Karpas-422 (cell line): ENCODE data around the gene GABARAPL2. TPM values are rescaled to one million over a fixed set of nuclear protein-coding genes. Genes with fewer than 3 reads are reported as not detected.
"Not testable (repeated sequence)": the region's sequence is repeated elsewhere in the genome, so short reads cannot be mapped to it uniquely, and the experiment has no call there.

Experiments
- DNase-seq: peaks from one replicate; pipeline ENCODE4 v3.0.0-alpha.2; 2015
- H2AFZ ChIP-seq: fragments of 200-600 bp; sonication (generic); 2 replicates; pipeline ENCODE4 v1.6.1; 2014; ENCODE audit warnings: antibody characterized with exemption, low read length, mixed read lengths
- H3K27ac ChIP-seq: fragments of 200-600 bp; sonication (generic); 2 replicates; pipeline ENCODE4 v1.5.1; 2014; ENCODE audit warnings: mild to moderate bottlenecking, low read length, moderate library complexity
- H3K27me3 ChIP-seq: fragments of 200-600 bp; sonication (generic); 2 replicates; pipeline ENCODE4 v1.6.1; 2014; ENCODE audit warnings: low read length, mixed read lengths
- H3K36me3 ChIP-seq: fragments of 200-600 bp; sonication (generic); 2 replicates; pipeline ENCODE4 v1.6.1; 2014; ENCODE audit warnings: low read length, mixed read lengths; ENCODE audit not compliant: insufficient read depth
- H3K4me1 ChIP-seq: fragments of 200-600 bp; sonication (generic); 2 replicates; pipeline ENCODE4 v1.6.1; 2014; ENCODE audit warnings: mild to moderate bottlenecking, low read length, mixed read lengths
- H3K4me2 ChIP-seq: fragments of 200-600 bp; sonication (generic); 2 replicates; pipeline ENCODE4 v1.6.1; 2014; ENCODE audit warnings: low read length, low read depth, mild to moderate bottlenecking; ENCODE audit not compliant: poor library complexity, severe bottlenecking
- H3K4me3 ChIP-seq: fragments of 200-600 bp; sonication (generic); 2 replicates; pipeline ENCODE4 v1.5.1; 2014; ENCODE audit warnings: mild to moderate bottlenecking, antibody characterized with exemption, low read length, mixed read lengths
- H3K79me2 ChIP-seq: fragments of 200-600 bp; sonication (generic); 2 replicates; pipeline ENCODE4 v1.6.1; 2014; ENCODE audit warnings: mild to moderate bottlenecking, low read length, mixed read lengths
- H3K9ac ChIP-seq: fragments of 200-600 bp; sonication (generic); 2 replicates; pipeline ENCODE4 v1.6.0; 2014; ENCODE audit warnings: low read length
- H3K9me2 ChIP-seq: fragments of 200-600 bp; sonication (generic), shearing (Covaris generic); replicated peaks from 2 replicates; pipeline ENCODE4 v1.6.0; 2014; ENCODE audit warnings: mild to moderate bottlenecking, low read length, moderate library complexity; ENCODE audit not compliant: insufficient read depth
- H3K9me3 ChIP-seq: fragments of 300-700, 200-600 bp; sonication (generic); 2 replicates; pipeline ENCODE4 v1.6.1; 2014; ENCODE audit warnings: low read length, mixed read lengths
- H4K20me1 ChIP-seq: fragments of 200-600 bp; sonication (generic); 2 replicates; pipeline ENCODE4 v1.6.1; 2014; ENCODE audit warnings: mild to moderate bottlenecking, antibody characterized with exemption, low read length, low read depth; ENCODE audit not compliant: insufficient read depth
- total RNA-seq: library from RNA; depleted of rRNA; stranded (reverse); fragments of >200 nt; shearing (Covaris generic); gene quantifications from 2 replicates; pipeline ENCODE4 v1.2.3, GENCODE V29; 2014; ENCODE audit warnings: low replicate concordance

GABARAPL2 gene
- total RNA-seq, 1 experiment from 2014 or later, result 88.3 TPM

DNA sequence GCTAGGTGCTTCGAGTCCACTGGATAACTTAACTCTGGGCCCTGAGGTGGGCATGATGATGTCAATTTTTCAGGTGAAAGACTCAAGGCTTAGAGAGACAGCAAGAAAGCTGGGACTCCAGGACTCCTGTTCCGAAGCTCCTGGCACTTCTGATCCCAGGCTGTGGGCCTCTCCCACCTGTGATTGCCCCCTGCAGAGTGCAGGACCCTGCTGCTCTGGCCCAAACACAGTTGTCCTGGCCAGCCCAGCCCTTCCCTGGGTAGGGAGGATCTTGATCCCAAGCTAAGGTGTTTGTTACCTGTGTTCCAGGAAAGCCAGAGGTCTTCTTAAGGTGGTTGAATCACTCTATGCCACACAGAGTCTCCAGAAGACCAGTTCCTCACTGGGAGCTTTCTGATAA lies 33.4 kb upstream of the GABARAPL2 start:
- Histone ChIP-seq H3K27me3 (no peaks in the 10 kb centered on the region), H3K27ac (no peak overlapping the region), H3K79me2 (no peaks in the 10 kb centered on the region), H3K36me3 (no peaks in the 10 kb centered on the region), H2AFZ (no peak overlapping the region), H3K9me3 (no peaks in the 10 kb centered on the region), H3K4me1 (no peaks in the 10 kb centered on the region), H3K9me2 (no peaks in the 10 kb centered on the region), H3K9ac (no peak overlapping the region), H3K4me2 (no peak overlapping the region), H4K20me1 (no peaks in the 10 kb centered on the region), H3K4me3 (no peak overlapping the region)
- DNase-seq, result no peak

DNA sequence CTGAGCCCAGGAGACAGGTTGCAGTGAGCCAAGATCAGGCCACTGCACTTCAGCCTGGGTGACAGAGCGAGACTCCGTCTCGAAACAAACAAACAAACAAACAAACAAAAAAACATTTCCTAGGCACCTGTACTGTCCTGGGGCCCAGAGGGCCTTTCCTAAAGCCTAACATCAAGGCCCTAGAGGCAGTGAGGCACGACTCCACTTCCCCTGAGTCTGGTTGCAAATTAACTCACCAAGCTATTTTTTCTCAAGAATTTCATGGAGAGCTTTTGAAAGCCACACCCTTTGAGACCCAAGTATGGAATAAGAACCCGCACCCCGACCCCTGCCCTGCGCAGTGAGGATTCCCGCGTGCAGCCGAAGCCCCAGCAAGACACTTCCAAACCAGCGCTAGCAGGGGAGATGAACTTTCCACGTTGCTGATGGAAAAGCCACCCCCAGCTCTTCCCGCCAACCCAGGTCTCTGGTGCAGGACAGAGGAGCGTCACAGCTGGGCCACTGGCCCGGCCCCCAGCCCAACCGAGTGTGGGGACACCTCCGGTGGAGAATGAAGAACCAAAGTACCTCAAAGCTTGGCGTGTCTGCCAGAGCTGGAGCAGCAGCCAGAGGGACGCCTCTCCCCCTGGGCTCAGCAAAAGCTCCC lies 31.5 kb upstream of the GABARAPL2 start:
- Histone ChIP-seq H3K9ac (no peak overlapping the region), H3K36me3 (no peaks in the 10 kb centered on the region), H3K4me1 (no peaks in the 10 kb centered on the region), H2AFZ (no peak overlapping the region), H4K20me1 (no peaks in the 10 kb centered on the region), H3K9me2 (no peaks in the 10 kb centered on the region), H3K79me2 (no peaks in the 10 kb centered on the region), H3K27me3 (no peaks in the 10 kb centered on the region), H3K27ac (no peak overlapping the region), H3K4me2 (no peak overlapping the region), H3K4me3 (no peak overlapping the region), H3K9me3 (no peaks in the 10 kb centered on the region)
- no peak for DNase-seq

DNA sequence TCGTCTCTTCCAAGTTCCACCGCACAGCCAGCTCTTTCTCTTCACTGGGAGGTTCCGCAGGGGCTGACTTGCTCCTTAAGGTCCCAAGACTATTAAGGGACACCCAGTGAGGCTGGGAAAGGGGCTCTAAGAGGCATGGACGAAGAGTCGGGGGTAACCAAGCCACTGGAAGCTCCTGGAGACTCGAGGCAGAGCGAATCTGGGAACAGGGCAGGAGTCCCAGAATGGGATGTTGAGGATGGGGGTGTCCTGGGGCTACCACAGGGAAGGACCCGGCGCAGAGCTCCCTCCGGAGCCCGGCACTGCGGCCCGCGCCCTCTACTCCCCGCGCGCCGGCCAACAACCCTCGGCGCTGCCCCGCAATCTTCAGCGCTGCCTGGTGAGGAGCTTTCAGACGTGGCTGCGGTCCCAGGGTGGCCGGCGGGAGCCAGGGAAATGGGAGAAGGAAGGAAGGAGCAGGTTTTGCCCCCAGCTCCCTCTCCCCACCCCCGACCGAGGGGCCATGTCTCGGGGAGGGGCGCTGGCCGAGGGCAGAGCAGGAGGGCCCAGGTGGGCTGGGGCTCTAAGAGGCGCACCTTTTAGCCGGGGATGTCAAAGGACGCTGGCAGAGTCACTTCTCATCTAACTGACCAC lies 30.9 kb upstream of the GABARAPL2 start:
- no peaks in the 10 kb centered on the region for H3K9me2 ChIP-seq
- no peak for DNase-seq
- no peaks in the 10 kb centered on the region for H4K20me1 ChIP-seq
- no peaks in the 10 kb centered on the region for H3K36me3 ChIP-seq
- no peak overlapping the region for H3K9ac ChIP-seq
- no peaks in the 10 kb centered on the region for H3K79me2 ChIP-seq
- no peaks in the 10 kb centered on the region for H3K4me1 ChIP-seq
- H3K4me3 ChIP-seq, result no peak overlapping the region
- H3K4me2 ChIP-seq, result no peak overlapping the region
- no peak overlapping the region for H3K27ac ChIP-seq
- H3K27me3 ChIP-seq, result no peaks in the 10 kb centered on the region
- no peaks in the 10 kb centered on the region for H3K9me3 ChIP-seq
- H2AFZ ChIP-seq, result no peak overlapping the region

DNA sequence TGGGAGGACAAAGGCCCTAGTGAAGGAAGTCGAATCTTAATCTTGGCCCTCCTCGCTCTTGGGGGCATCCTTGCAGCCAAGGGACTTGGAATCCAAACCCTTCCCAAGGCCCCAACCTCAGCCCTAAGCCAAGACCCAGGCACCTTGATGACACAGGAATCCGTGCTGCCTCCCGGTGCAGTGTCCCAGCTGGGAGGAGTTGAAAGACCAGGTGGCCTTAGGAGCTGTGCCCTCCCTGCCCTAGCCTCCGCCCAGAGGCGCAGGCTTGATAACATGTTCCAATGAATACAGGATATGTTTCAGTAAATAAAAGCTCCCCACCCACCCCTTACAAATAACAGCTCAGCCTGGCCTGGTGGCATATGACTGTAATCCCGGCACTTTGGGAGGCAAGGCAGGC lies 30.3 kb upstream of the GABARAPL2 start, which contains the start of gene CHST5:
CHST5 (minus strand) TSS at position 208 of the 400 bp plus-strand sequence. CDS start 5,724 bp downstream, outside the sequence.
- H3K27ac ChIP-seq, result no peak within 1 kb of the TSS
- H4K20me1 ChIP-seq, result no peaks in the 10 kb centered on the region
- H3K4me2 ChIP-seq, result no peak within 1 kb of the TSS
- no peak within 1 kb of the TSS for H3K9ac ChIP-seq
- no peaks in the 10 kb centered on the region for H3K36me3 ChIP-seq
- H3K9me3 ChIP-seq, result no peaks in the 10 kb centered on the region
- no peaks in the 10 kb centered on the region for H3K4me1 ChIP-seq
- DNase-seq, result no peak
- H3K4me3 ChIP-seq, result no peak within 1 kb of the TSS
- H3K79me2 ChIP-seq, result no peaks in the 10 kb centered on the region
- H2AFZ ChIP-seq, result no peak within 1 kb of the TSS
- H3K9me2 ChIP-seq, result no peaks in the 10 kb centered on the region
- H3K27me3 ChIP-seq, result no peaks in the 10 kb centered on the region

DNA sequence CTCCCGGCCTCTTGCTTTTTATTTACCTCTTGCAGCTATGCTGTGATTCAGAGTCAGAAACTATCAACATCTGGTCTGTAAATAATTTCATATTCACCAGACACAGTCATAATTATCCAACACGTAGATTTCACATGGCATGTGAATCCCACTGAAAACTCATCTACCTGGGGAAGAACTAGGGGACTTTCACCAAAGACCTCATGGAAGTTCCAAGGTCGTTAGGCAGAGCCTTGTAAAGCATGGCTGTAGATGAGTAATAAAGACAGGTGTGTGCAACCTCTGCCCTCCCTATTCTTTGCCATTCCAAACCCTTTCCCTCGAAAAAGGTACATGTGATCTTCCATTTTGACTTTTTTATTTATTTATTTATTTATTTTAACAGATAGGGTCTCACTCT lies 28.4 kb upstream of the GABARAPL2 start:
- Histone ChIP-seq H3K4me2 (no peak overlapping the region), H2AFZ (no peak overlapping the region), H3K27ac (no peak overlapping the region), H3K9me3 (no peaks in the 10 kb centered on the region), H3K9ac (no peak overlapping the region), H3K36me3 (no peaks in the 10 kb centered on the region), H3K27me3 (no peaks in the 10 kb centered on the region), H3K4me1 (no peaks in the 10 kb centered on the region), H3K4me3 (no peak overlapping the region), H3K9me2 (no peaks in the 10 kb centered on the region), H4K20me1 (no peaks in the 10 kb centered on the region), H3K79me2 (no peaks in the 10 kb centered on the region)
- DNase-seq, result no peak

DNA sequence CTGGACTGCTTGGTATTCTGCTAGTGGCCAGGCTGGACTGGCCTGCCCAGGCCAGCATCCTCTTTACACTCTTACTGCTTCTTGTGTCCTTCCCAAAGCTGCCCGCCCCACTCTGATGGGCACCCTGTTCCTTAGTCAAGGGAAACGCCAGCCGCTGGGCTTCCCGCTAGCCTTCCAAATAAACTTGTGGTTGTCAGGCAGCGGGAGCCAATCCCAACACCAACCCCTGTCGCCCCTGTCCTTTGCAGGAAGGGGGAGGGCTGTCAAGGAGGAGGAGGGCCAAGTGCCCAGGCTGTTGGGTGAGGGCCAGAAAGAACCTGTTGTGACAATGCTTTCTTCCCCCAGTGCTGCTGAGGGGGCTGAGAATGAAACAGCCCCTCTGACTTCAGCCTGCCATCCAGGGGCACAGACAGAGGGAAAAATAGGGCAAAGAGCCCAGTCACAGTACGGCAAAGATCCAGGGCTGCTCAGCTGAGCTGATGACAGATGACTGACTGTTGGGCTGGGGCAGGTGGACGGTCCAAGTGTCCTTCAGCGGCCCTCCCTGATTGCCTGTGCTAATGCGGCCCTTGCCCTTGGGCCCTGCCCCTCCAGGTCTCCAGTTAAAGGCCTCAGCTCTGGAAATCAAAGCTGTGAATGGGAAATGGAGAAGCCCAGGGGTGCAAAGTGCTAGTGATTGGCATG lies 27.2 kb upstream of the GABARAPL2 start:
- H3K9ac ChIP-seq, H3K9me2 ChIP-seq, H3K4me1 ChIP-seq, H2AFZ ChIP-seq, H3K9me3 ChIP-seq, H3K27ac ChIP-seq, H3K79me2 ChIP-seq, DNase-seq, H3K27me3 ChIP-seq, H3K4me3 ChIP-seq, H4K20me1 ChIP-seq, H3K36me3 ChIP-seq, H3K4me2 ChIP-seq: not testable (repeated sequence)

DNA sequence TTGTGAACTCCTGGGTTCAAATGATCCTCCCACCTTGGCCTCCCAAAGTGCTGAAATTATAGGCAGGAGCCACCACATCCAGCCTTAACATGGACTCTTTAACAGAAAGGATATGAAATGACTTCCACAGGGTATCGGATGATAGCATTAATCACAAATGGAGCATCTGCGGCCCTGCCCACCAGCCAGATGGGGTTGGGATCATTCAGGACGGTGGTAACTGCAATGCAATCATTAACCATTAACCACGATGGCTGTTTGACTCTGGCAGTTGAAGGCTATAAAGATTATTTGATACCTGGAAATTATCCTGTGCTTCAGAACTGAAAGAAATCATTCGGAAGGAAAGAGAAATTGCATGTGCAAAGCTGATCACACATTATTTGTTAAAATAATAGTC lies 24.9 kb upstream of the GABARAPL2 start:
- Histone ChIP-seq H3K9ac (no peak overlapping the region), H3K79me2 (no peaks in the 10 kb centered on the region), H3K27ac (no peak overlapping the region), H3K4me1 (no peaks in the 10 kb centered on the region), H3K27me3 (no peaks in the 10 kb centered on the region), H3K4me3 (no peak overlapping the region), H4K20me1 (no peaks in the 10 kb centered on the region), H3K4me2 (no peak overlapping the region), H3K9me3 (no peaks in the 10 kb centered on the region), H3K9me2 (no peaks in the 10 kb centered on the region), H3K36me3 (peaks cover 6% of the 10 kb centered on the region; the same call in 1 of the 2 replicates), H2AFZ (no peak overlapping the region)
- no peak for DNase-seq

DNA sequence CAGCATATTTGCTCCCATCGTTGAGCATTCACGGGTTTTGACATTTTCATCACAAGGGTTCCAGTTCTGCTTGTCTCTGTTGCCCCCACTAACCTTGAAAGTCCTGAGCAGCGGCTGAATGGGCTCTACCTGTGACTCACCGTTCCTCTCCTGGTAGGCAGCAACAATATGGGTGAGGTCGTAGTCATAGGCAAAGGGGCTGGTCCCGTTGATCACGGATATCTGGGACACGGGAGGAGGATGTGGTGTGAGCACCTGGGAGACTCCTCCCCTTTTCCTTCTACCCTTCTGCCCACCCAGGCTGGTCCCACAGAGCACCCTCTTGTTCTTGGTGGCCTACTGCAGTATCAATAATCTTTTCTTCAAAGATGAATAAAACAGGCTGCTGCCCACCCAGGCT lies 23.7 kb upstream of the GABARAPL2 start:
- H3K4me3 ChIP-seq, H3K27me3 ChIP-seq, H3K79me2 ChIP-seq, DNase-seq, H3K36me3 ChIP-seq, H3K9me2 ChIP-seq, H3K9me3 ChIP-seq, H2AFZ ChIP-seq, H3K4me1 ChIP-seq, H3K9ac ChIP-seq, H3K27ac ChIP-seq, H4K20me1 ChIP-seq, H3K4me2 ChIP-seq: not testable (repeated sequence)
